Esophagus squamous epithelium (tissue), 4 donors: ENCODE data around the gene CGA.

Experiments
- CTCF ChIP-seq, 6 experiments: fragments of 450-650 bp in 4 of 6; fragments of 200-600 bp in 2 of 6; sonication (generic) in 2 of 6; IDR thresholded peaks; one replicate each; pipeline ENCODE4 v1.5.1; 2016 to 2019; ENCODE audit warnings: antibody characterized with exemption in 6 of 6, mild to moderate bottlenecking in 4 of 6, moderate library complexity in 4 of 6
- POLR2A ChIP-seq, 4 donors: fragments of 450-650 bp; IDR thresholded peaks; one replicate each; pipeline ENCODE4 v1.6.1; 2017; ENCODE audit warnings: antibody characterized with exemption in 4 of 4, mild to moderate bottlenecking in 4 of 4, moderate library complexity in 3 of 4

GRCh38 chr6:87116922-87117321 is 22.0 kb upstream of the CGA start:
- no peak for TF ChIP-seq CTCF (IDR thresholded peaks at IDR 0.05)
- TF ChIP-seq POLR2A (IDR thresholded peaks at IDR 0.05), result no peak
